Measurements from ENCODE around the gene USP43. TPM values are rescaled to one million over a fixed set of nuclear protein-coding genes. Genes with fewer than 3 reads are reported as not detected.

Gene USP43
- polyA plus RNA-seq, 12 donors: 0.23 to 1.2 (median 0.52) TPM; not detected in 2

- DNase-seq: no peak
Measured at GRCh38 chr17:9705745-9706144, 60.4 kb downstream of the USP43 start.

- DNase-seq: no peak
Measured at GRCh38 chr17:9707948-9708347, 62.6 kb downstream of the USP43 start.

GRCh38 chr17:9714801-9715200 is 69.5 kb downstream of the USP43 start:
- DNase-seq: no peak

- DNase-seq: no peak
Measured at GRCh38 chr17:9715503-9716016, 70.2 kb downstream of the USP43 start.

- DNase-seq: no peak
Measured at GRCh38 chr17:9725575-9725974, 80.3 kb downstream of the USP43 start.

GRCh38 chr17:9726291-9726690 is 81.0 kb downstream of the USP43 start:
- DNase-seq: no peak

- no peak for DNase-seq
Measured at GRCh38 chr17:9728005-9728404, 82.7 kb downstream of the USP43 start.

GRCh38 chr17:9728564-9728963 is 83.2 kb downstream of the USP43 start:
- no peak for DNase-seq

GRCh38 chr17:9729034-9729650 is 83.8 kb downstream of the USP43 start:
- peak; percentile 44 for DNase-seq

GRCh38 chr17:9729735-9730420 is 84.6 kb downstream of the USP43 start:
- DNase-seq: no peak

- DNase-seq: no peak
Measured at GRCh38 chr17:9750524-9750923, 105.2 kb downstream of the USP43 start.

GRCh38 chr17:9755083-9755482 is 109.8 kb downstream of the USP43 start:
- DNase-seq: no peak

- DNase-seq: no peak
Measured at GRCh38 chr17:9760266-9760665, 114.9 kb downstream of the USP43 start.

- DNase-seq: no peak
Measured at GRCh38 chr17:9763643-9764042, 118.3 kb downstream of the USP43 start.

GRCh38 chr17:9765322-9765721 is 120.0 kb downstream of the USP43 start:
- DNase-seq: no peak

- DNase-seq: no peak
Measured at GRCh38 chr17:9766970-9767369, 121.7 kb downstream of the USP43 start.

GRCh38 chr17:9767432-9767991 is 122.2 kb downstream of the USP43 start:
- DNase-seq: no peak

- DNase-seq: no peak
Measured at GRCh38 chr17:9768381-9768934, 123.1 kb downstream of the USP43 start.

GRCh38 chr17:9769036-9769695 is 123.8 kb downstream of the USP43 start:
- no peak for DNase-seq

- DNase-seq: no peak
Measured at GRCh38 chr17:9771465-9771864, 126.1 kb downstream of the USP43 start.

- DNase-seq: no peak
Measured at GRCh38 chr17:9772658-9773057, 127.3 kb downstream of the USP43 start.

GRCh38 chr17:9776911-9777310 is 131.6 kb downstream of the USP43 start:
- DNase-seq: no peak

Data from muscle of arm (tissue), 12 donors.